ENCODE data around the gene MAP7D1.
A peak's percentile ranks its signal among the peaks of the same experiment; 100 is the strongest.

GRCh38 chr1:36224537-36225282, 68.8 kb downstream of the MAP7D1 start:
- TF ChIP-seq EP300 (IDR thresholded peaks at IDR 0.05; ENCODE audit: borderline replicate concordance in 1 of 2, low read depth in 1 of 2, low read length in 1 of 2) = 0 out of 4 replicates have a peak, but pooled peaks of 1 of the 2 experiments have one; percentile 2
- TF ChIP-seq SIN3A (IDR thresholded peaks at IDR 0.05; ENCODE audit: borderline replicate concordance, low read depth, low read length) = peak; percentile 65; the same call in 1 of the 2 replicates
- TF ChIP-seq CTCF (IDR thresholded peaks at IDR 0.05) = peak; percentile 55
- no peak for TF ChIP-seq GATA2 (CRISPR knock-in tag; IDR thresholded peaks at IDR 0.05)
- no peak for TF ChIP-seq POLR2AphosphoS5 (IDR thresholded peaks at IDR 0.05; ENCODE audit: low read depth, low read length)
- no peak for TF ChIP-seq YY1 (IDR thresholded peaks at IDR 0.05; ENCODE audit: low read depth)
- TF ChIP-seq RCOR1 (IDR thresholded peaks at IDR 0.05; ENCODE audit: low read length) = no peak
- no peak; the same call in 1 of the 2 replicates for TF ChIP-seq TAF1 (IDR thresholded peaks at IDR 0.05; ENCODE audit: borderline replicate concordance, low read depth, low read length)
- no peak for TF ChIP-seq REST (IDR thresholded peaks at IDR 0.05; ENCODE audit: low read depth, low read length)

Data from SK-N-SH (cell line).